HEK293 (cell line): ENCODE measurements around the gene WNT11.

ENCODE experiments used
- CTCF ChIA-PET: fragments of 350-600 bp; formaldehyde crosslinking; extraction: SDS; loops from one replicate; lab custom pipeline; 2021; ENCODE audit warnings: antibody characterized with exemption; lab: Yijun Ruan, JAX
- POLR2A ChIA-PET: fragments of 300-600 bp; formaldehyde crosslinking; extraction: SDS; loops from one replicate; lab custom pipeline; 2020; ENCODE audit warnings: antibody characterized with exemption, inconsistent platforms; lab: Yijun Ruan, JAX
- H3K27ac ChIP-seq: fragments of 200-500 bp; sonication (Bioruptor generic); 2 replicates; pipeline ENCODE4 v1.5.1; 2014; ENCODE audit warnings: low read depth, low read length, control low read depth, inconsistent platforms; ENCODE audit errors: extremely low read depth
- H3K36me3 ChIP-seq, 2 experiments: fragments of 200-500 bp in 1 of 2; sonication (Bioruptor generic) in 1 of 2; 1 replicate in 1 of 2; 2 replicates in 1 of 2; pipeline ENCODE4 v1.5.1; 2014 to 2017; ENCODE audit warnings: inconsistent platforms in 2 of 2, low read length in 2 of 2; ENCODE audit not compliant: control insufficient read depth in 2 of 2, insufficient read depth in 1 of 2
- H3K4me1 ChIP-seq: fragments of 200-500 bp; sonication (Bioruptor generic); 2 replicates; pipeline ENCODE4 v1.5.1; 2014; ENCODE audit warnings: mild to moderate bottlenecking, low read length, inconsistent platforms; ENCODE audit not compliant: control insufficient read depth, insufficient read depth
- H3K4me3 ChIP-seq: 2 replicates; pipeline ENCODE4 v1.5.1; 2011; ENCODE audit warnings: low read depth, mild to moderate bottlenecking, control low read depth, low read length, moderate library complexity
- H3K9me3 ChIP-seq: fragments of 200-500 bp; sonication (Bioruptor generic); 2 replicates; pipeline ENCODE4 v1.5.1; 2014; ENCODE audit warnings: low read depth, low read length, inconsistent platforms; ENCODE audit not compliant: control insufficient read depth, insufficient read depth
- EGR2 ChIP-seq: fragments of 450-650 bp; formaldehyde crosslinking; IDR thresholded peaks from 2 replicates; pipeline ENCODE4 v1.5.1; 2016; ENCODE audit warnings: low read depth, missing biosample characterization, missing genetic modification characterization
- GFI1B ChIP-seq: fragments of 450-650 bp; formaldehyde crosslinking; IDR thresholded peaks from 2 replicates; pipeline ENCODE4 v1.5.1; 2016; ENCODE audit warnings: missing biosample characterization, missing genetic modification characterization
- GLI4 ChIP-seq: fragments of 450-650 bp; formaldehyde crosslinking; IDR thresholded peaks from 2 replicates; pipeline ENCODE4 v1.5.1; 2016; ENCODE audit warnings: missing biosample characterization, missing genetic modification characterization
- GLIS1 ChIP-seq: fragments of 450-650 bp; formaldehyde crosslinking; IDR thresholded peaks from 2 replicates; pipeline ENCODE4 v1.5.1; 2016; ENCODE audit warnings: missing biosample characterization, missing genetic modification characterization
- KLF8 ChIP-seq: fragments of 450-650 bp; formaldehyde crosslinking; IDR thresholded peaks from 2 replicates; pipeline ENCODE4 v1.5.1; 2016; ENCODE audit warnings: missing biosample characterization, missing genetic modification characterization
- OVOL3 ChIP-seq: fragments of 450-650 bp; formaldehyde crosslinking; IDR thresholded peaks from 2 replicates; pipeline ENCODE4 v1.5.1; 2016; ENCODE audit warnings: missing biosample characterization, missing genetic modification characterization
- SCRT1 ChIP-seq: fragments of 450-650 bp; formaldehyde crosslinking; IDR thresholded peaks from 2 replicates; pipeline ENCODE4 v1.5.1; 2016; ENCODE audit warnings: missing biosample characterization, missing genetic modification characterization, borderline replicate concordance
- YY2 ChIP-seq: fragments of 450-650 bp; formaldehyde crosslinking; IDR thresholded peaks from 2 replicates; pipeline ENCODE4 v1.5.1; 2016; ENCODE audit warnings: missing biosample characterization, missing genetic modification characterization
- ZFP37 ChIP-seq: fragments of 450-650 bp; formaldehyde crosslinking; IDR thresholded peaks from 2 replicates; pipeline ENCODE4 v1.5.1; 2016; ENCODE audit warnings: missing biosample characterization, missing genetic modification characterization
- ZFP41 ChIP-seq: fragments of 450-650 bp; formaldehyde crosslinking; IDR thresholded peaks from 2 replicates; pipeline ENCODE4 v1.5.1; 2016; ENCODE audit warnings: missing biosample characterization, missing genetic modification characterization, borderline replicate concordance
- ZIC2 ChIP-seq: fragments of 450-650 bp; formaldehyde crosslinking; IDR thresholded peaks from 2 replicates; pipeline ENCODE4 v1.5.1; 2016; ENCODE audit warnings: missing biosample characterization, missing genetic modification characterization
- ZNF121 ChIP-seq: fragments of 450-650 bp; formaldehyde crosslinking; IDR thresholded peaks from 2 replicates; pipeline ENCODE4 v1.5.1; 2016; ENCODE audit warnings: missing biosample characterization, missing genetic modification characterization
- ZNF133 ChIP-seq: fragments of 450-650 bp; formaldehyde crosslinking; IDR thresholded peaks from 2 replicates; pipeline ENCODE4 v1.5.1; 2016; ENCODE audit warnings: missing biosample characterization, missing genetic modification characterization
- ZNF184 ChIP-seq: fragments of 450-650 bp; IDR thresholded peaks from 2 replicates; pipeline ENCODE4 v1.5.1; 2018; ENCODE audit warnings: missing biosample characterization, mild to moderate bottlenecking, missing genetic modification characterization
- ZNF221 ChIP-seq: fragments of 450-650 bp; formaldehyde crosslinking; IDR thresholded peaks from 2 replicates; pipeline ENCODE4 v1.5.1; 2017; ENCODE audit warnings: missing biosample characterization, missing genetic modification characterization, borderline replicate concordance
- ZNF335 ChIP-seq: fragments of 450-650 bp; formaldehyde crosslinking; conservative IDR thresholded peaks from 2 replicates; pipeline ENCODE4 v1.5.1; 2016; ENCODE audit warnings: missing biosample characterization, missing genetic modification characterization
- ZNF341 ChIP-seq: fragments of 450-650 bp; formaldehyde crosslinking; IDR thresholded peaks from 2 replicates; pipeline ENCODE4; 2016; ENCODE audit warnings: low read depth, missing biosample characterization, missing genetic modification characterization
- ZNF558 ChIP-seq: fragments of 450-650 bp; formaldehyde crosslinking; IDR thresholded peaks from 2 replicates; pipeline ENCODE4 v1.5.1; 2016; ENCODE audit warnings: missing biosample characterization, missing genetic modification characterization
- ZNF701 ChIP-seq: fragments of 450-650 bp; formaldehyde crosslinking; IDR thresholded peaks from 2 replicates; pipeline ENCODE4 v1.5.1; 2016; ENCODE audit warnings: missing biosample characterization, missing genetic modification characterization
- TF ChIP-seq, protein P1 (sequence below): fragments of 450-650 bp; formaldehyde crosslinking; IDR thresholded peaks from 2 replicates; pipeline ENCODE4 v1.5.1; 2016; ENCODE audit warnings: missing biosample characterization, missing genetic modification characterization
- TF ChIP-seq, protein P2 (sequence below): fragments of 450-650 bp; formaldehyde crosslinking; conservative IDR thresholded peaks from 2 replicates; pipeline ENCODE4 v1.5.1; 2016; ENCODE audit warnings: low read depth, missing biosample characterization, missing genetic modification characterization
- TF ChIP-seq, protein P3 (sequence below): fragments of 450-650 bp; formaldehyde crosslinking; IDR thresholded peaks from 2 replicates; pipeline ENCODE4 v1.5.1; 2016; ENCODE audit warnings: missing biosample characterization, missing genetic modification characterization

Gene WNT11

DNA sequence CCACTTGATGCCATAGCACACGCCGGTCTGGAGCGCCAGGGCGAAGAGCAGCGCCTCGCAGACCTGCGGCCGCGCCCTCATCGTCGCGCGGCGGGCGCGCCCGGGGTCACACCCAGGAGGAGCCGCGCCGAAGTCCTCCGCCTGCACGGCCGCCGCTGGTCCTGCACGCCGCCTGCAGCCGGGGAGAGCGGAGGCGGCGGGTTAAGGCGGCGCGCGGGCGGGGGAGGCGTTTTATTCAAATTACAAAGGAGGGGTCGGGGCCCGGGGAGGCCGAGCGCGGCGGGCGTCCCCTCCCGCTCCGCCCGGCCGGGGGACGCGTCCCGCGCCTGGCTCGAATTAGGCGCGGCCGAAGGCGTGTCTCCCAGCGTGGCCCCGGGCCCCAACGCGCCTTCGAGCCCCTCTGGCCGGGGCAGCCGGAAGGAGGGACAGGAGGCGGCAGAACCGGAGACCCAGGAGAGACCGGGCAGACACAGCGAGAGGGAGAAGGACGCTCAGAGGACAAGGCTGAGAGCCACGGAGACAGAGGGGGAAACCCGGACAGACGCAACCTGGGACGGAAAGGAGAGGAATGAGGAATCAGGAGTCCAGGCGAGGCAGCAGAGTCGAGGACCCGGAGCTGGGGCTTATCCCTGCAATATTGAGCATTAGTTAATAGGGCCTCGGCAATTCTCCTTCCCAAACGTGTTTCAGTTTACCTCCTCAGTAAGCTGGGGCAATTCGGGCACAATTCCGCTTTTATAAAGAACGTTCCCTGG is at the start of gene WNT11 (continued):
- TF ChIP-seq, protein P1, sequence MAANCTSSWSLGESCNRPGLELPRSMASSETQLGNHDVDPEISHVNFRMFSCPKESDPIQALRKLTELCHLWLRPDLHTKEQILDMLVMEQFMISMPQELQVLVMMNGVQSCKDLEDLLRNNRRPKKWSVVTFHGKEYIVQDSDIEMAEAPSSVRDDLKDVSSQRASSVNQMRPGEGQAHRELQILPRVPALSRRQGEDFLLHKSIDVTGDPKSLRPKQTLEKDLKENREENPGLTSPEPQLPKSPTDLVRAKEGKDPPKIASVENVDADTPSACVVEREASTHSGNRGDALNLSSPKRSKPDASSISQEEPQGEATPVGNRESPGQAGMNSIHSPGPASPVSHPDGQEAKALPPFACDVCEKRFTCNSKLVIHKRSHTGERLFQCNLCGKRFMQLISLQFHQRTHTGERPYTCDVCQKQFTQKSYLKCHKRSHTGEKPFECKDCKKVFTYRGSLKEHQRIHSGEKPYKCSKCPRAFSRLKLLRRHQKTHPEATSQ, result no peak
- TF ChIP-seq GLI4 (no peak), YY2 (tag by site-specific recombination) (no peak), ZNF335 (tag by site-specific recombination) (peak; percentile 88), ZNF341 (tag by site-specific recombination) (no peak), OVOL3 (tag by site-specific recombination) (no peak), EGR2 (tag by site-specific recombination) (peak; percentile 32; the same call in 1 of the 2 replicates), GLIS1 (tag by site-specific recombination) (peak; percentile 37; the same call in 1 of the 2 replicates), KLF8 (no peak)
- TF ChIP-seq, protein P2, sequence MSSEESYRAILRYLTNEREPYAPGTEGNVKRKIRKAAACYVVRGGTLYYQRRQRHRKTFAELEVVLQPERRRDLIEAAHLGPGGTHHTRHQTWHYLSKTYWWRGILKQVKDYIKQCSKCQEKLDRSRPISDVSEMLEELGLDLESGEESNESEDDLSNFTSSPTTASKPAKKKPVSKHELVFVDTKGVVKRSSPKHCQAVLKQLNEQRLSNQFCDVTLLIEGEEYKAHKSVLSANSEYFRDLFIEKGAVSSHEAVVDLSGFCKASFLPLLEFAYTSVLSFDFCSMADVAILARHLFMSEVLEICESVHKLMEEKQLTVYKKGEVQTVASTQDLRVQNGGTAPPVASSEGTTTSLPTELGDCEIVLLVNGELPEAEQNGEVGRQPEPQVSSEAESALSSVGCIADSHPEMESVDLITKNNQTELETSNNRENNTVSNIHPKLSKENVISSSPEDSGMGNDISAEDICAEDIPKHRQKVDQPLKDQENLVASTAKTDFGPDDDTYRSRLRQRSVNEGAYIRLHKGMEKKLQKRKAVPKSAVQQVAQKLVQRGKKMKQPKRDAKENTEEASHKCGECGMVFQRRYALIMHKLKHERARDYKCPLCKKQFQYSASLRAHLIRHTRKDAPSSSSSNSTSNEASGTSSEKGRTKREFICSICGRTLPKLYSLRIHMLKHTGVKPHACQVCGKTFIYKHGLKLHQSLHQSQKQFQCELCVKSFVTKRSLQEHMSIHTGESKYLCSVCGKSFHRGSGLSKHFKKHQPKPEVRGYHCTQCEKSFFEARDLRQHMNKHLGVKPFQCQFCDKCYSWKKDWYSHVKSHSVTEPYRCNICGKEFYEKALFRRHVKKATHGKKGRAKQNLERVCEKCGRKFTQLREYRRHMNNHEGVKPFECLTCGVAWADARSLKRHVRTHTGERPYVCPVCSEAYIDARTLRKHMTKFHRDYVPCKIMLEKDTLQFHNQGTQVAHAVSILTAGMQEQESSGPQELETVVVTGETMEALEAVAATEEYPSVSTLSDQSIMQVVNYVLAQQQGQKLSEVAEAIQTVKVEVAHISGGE (tag by site-specific recombination), result peak; percentile 35; the same call in 1 of the 2 replicates

DNA sequence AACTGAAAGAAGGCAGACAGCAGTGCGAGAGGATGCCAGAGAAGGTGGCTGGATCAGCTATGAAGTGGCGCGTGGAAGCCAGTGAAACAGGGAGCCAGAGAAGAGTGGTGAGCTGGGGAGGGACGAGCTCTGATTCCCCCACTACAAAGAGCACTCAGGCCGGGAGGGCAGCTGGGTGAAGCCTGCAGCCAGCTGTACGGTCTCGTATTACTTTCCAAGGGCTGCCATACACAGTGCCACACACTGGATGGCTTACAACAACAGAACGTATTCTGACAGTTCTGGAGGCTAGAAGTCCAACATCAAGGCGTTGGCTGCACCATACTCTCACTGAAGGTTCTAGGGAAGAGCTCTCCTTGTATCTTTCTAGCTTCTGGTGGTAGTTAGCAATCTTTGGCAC is 47.1 kb upstream of the WNT11 start:
- no peak overlapping the region for H3K4me3 ChIP-seq
- H3K9me3 ChIP-seq, result no peaks in the 10 kb centered on the region
- H3K4me1 ChIP-seq, result no peaks in the 10 kb centered on the region
- no peak overlapping the region for H3K27ac ChIP-seq
- POLR2A ChIA-PET, result interaction anchor here (0.7 kb wide), 1 partner anchor 10 kb away, joined by 3 read pairs; no protein-coding TSS in a partner anchor
- CTCF ChIA-PET, result interaction anchor here (0.6 to 1.4 kb wide), 2 partner anchors 13 to 16 kb away, joined by 3 to 4 read pairs; no protein-coding TSS in a partner anchor
- H3K36me3 ChIP-seq, result no peaks in the 10 kb centered on the region
- no peak for TF ChIP-seq ZNF701 (tag by site-specific recombination)
- TF ChIP-seq SCRT1 (tag by site-specific recombination), result no peak
- TF ChIP-seq ZIC2, result no peak
- no peak for TF ChIP-seq ZNF221 (tag by site-specific recombination)
- TF ChIP-seq ZNF121, result no peak
- TF ChIP-seq ZNF558 (tag by site-specific recombination), result no peak
- TF ChIP-seq ZNF133 (tag by site-specific recombination), result no peak
- no peak for TF ChIP-seq ZNF184
- TF ChIP-seq ZFP37, result no peak
- TF ChIP-seq GFI1B (tag by site-specific recombination), result no peak
- TF ChIP-seq, protein P3, sequence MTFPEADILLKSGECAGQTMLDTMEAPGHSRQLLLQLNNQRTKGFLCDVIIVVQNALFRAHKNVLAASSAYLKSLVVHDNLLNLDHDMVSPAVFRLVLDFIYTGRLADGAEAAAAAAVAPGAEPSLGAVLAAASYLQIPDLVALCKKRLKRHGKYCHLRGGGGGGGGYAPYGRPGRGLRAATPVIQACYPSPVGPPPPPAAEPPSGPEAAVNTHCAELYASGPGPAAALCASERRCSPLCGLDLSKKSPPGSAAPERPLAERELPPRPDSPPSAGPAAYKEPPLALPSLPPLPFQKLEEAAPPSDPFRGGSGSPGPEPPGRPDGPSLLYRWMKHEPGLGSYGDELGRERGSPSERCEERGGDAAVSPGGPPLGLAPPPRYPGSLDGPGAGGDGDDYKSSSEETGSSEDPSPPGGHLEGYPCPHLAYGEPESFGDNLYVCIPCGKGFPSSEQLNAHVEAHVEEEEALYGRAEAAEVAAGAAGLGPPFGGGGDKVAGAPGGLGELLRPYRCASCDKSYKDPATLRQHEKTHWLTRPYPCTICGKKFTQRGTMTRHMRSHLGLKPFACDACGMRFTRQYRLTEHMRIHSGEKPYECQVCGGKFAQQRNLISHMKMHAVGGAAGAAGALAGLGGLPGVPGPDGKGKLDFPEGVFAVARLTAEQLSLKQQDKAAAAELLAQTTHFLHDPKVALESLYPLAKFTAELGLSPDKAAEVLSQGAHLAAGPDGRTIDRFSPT, result no peak
- TF ChIP-seq ZFP41 (tag by site-specific recombination), result no peak
